ENCODE data around the gene GSTM5.
A peak's percentile ranks its signal among the peaks of the same experiment; 100 is the strongest.
"Not testable (repeated sequence)": the region's sequence is repeated elsewhere in the genome, so short reads cannot be mapped to it uniquely, and the experiment has no call there.

The GSTM5 gene

GRCh38 chr1:109711593-109712320, at the start of gene GSTM5:
GSTM5 (plus strand) TSS chr1:109712251; CDS start chr1:109712313, 62 bp downstream.
- Histone ChIP-seq H3K9ac (ENCODE audit: low read depth in 1 of 2, low read length in 2 of 2) (peak within 1 kb of the TSS in 1 of 2 donors; percentile 51), H3K4me3 (ENCODE audit: low read length in 2 of 2) (peak within 1 kb of the TSS in 1 of 2 donors; percentile 20)
- not testable (repeated sequence) for H3K4me1 ChIP-seq (ENCODE audit: control insufficient read depth in 2 of 2, insufficient read depth in 2 of 2, low read length in 2 of 2); H3K27ac ChIP-seq (ENCODE audit: low read depth in 2 of 2, low read length in 2 of 2); H3K27me3 ChIP-seq (ENCODE audit: control insufficient read depth in 2 of 2, insufficient read depth in 2 of 2, low read length in 2 of 2); H3K9me3 ChIP-seq (ENCODE audit: control insufficient read depth in 2 of 2, low read length in 2 of 2); H3K36me3 ChIP-seq (ENCODE audit: control insufficient read depth in 2 of 2, insufficient read depth in 2 of 2, low read length in 2 of 2)

GRCh38 chr1:109664671-109665070, 47.4 kb upstream of the GSTM5 start:
- Histone ChIP-seq H3K9ac (ENCODE audit: low read depth in 1 of 2, low read length in 2 of 2) (no peak overlapping the region), H3K4me3 (ENCODE audit: low read length in 2 of 2) (no peak overlapping the region), H3K36me3 (ENCODE audit: control insufficient read depth in 2 of 2, insufficient read depth in 2 of 2, low read length in 2 of 2) (peaks cover 4 to 13% of the 10 kb centered on the region in 2 donors), H3K9me3 (ENCODE audit: control insufficient read depth in 2 of 2, low read length in 2 of 2) (no peaks in the 10 kb centered on the region), H3K4me1 (ENCODE audit: control insufficient read depth in 2 of 2, insufficient read depth in 2 of 2, low read length in 2 of 2) (peaks cover 0 to 7% of the 10 kb centered on the region in 2 donors), H3K27ac (ENCODE audit: low read depth in 2 of 2, low read length in 2 of 2) (no peak overlapping the region), H3K27me3 (ENCODE audit: control insufficient read depth in 2 of 2, insufficient read depth in 2 of 2, low read length in 2 of 2) (no peaks in the 10 kb centered on the region)

- Histone ChIP-seq H3K4me1 (ENCODE audit: control insufficient read depth in 2 of 2, insufficient read depth in 2 of 2, low read length in 2 of 2) (peaks cover 0 to 7% of the 10 kb centered on the region in 2 donors), H3K9me3 (ENCODE audit: control insufficient read depth in 2 of 2, low read length in 2 of 2) (no peaks in the 10 kb centered on the region), H3K4me3 (ENCODE audit: low read length in 2 of 2) (peak within 1 kb of the TSS; percentile 53 to 66), H3K36me3 (ENCODE audit: control insufficient read depth in 2 of 2, insufficient read depth in 2 of 2, low read length in 2 of 2) (no peaks in the 10 kb centered on the region), H3K9ac (ENCODE audit: low read depth in 1 of 2, low read length in 2 of 2) (peak within 1 kb of the TSS; percentile 47 to 54), H3K27me3 (ENCODE audit: control insufficient read depth in 2 of 2, insufficient read depth in 2 of 2, low read length in 2 of 2) (no peaks in the 10 kb centered on the region), H3K27ac (ENCODE audit: low read depth in 2 of 2, low read length in 2 of 2) (no peak within 1 kb of the TSS)
Measured at GRCh38 chr1:109667452-109668122, 44.5 kb upstream of the GSTM5 start, which contains the start of gene GSTM2. GSTM2 (plus strand) TSS chr1:109668057; CDS start chr1:109668116, 59 bp downstream.

GRCh38 chr1:109668123-109668775, 43.8 kb upstream of the GSTM5 start:
- Histone ChIP-seq H3K9ac (ENCODE audit: low read depth in 1 of 2, low read length in 2 of 2) (peak overlapping the region; percentile 43 to 47), H3K4me1 (ENCODE audit: control insufficient read depth in 2 of 2, insufficient read depth in 2 of 2, low read length in 2 of 2) (peaks cover 0 to 7% of the 10 kb centered on the region in 2 donors), H3K9me3 (ENCODE audit: control insufficient read depth in 2 of 2, low read length in 2 of 2) (no peaks in the 10 kb centered on the region), H3K27ac (ENCODE audit: low read depth in 2 of 2, low read length in 2 of 2) (no peak overlapping the region), H3K27me3 (ENCODE audit: control insufficient read depth in 2 of 2, insufficient read depth in 2 of 2, low read length in 2 of 2) (no peaks in the 10 kb centered on the region), H3K4me3 (ENCODE audit: low read length in 2 of 2) (peak overlapping the region; percentile 53 to 66), H3K36me3 (ENCODE audit: control insufficient read depth in 2 of 2, insufficient read depth in 2 of 2, low read length in 2 of 2) (no peaks in the 10 kb centered on the region)

GRCh38 chr1:109669246-109669948, 42.7 kb upstream of the GSTM5 start:
- Histone ChIP-seq H3K9me3 (ENCODE audit: control insufficient read depth in 2 of 2, low read length in 2 of 2) (no peaks in the 10 kb centered on the region), H3K4me1 (ENCODE audit: control insufficient read depth in 2 of 2, insufficient read depth in 2 of 2, low read length in 2 of 2) (peaks cover 0 to 7% of the 10 kb centered on the region in 2 donors), H3K27ac (ENCODE audit: low read depth in 2 of 2, low read length in 2 of 2) (peak overlapping the region in 1 of 2 donors; percentile 43), H3K4me3 (ENCODE audit: low read length in 2 of 2) (peak overlapping the region in 1 of 2 donors; percentile 31), H3K27me3 (ENCODE audit: control insufficient read depth in 2 of 2, insufficient read depth in 2 of 2, low read length in 2 of 2) (no peaks in the 10 kb centered on the region), H3K9ac (ENCODE audit: low read depth in 1 of 2, low read length in 2 of 2) (no peak overlapping the region), H3K36me3 (ENCODE audit: control insufficient read depth in 2 of 2, insufficient read depth in 2 of 2, low read length in 2 of 2) (no peaks in the 10 kb centered on the region)

GRCh38 chr1:109669949-109670302, 42.1 kb upstream of the GSTM5 start:
- not testable (repeated sequence) for H3K4me1 ChIP-seq (ENCODE audit: control insufficient read depth in 2 of 2, insufficient read depth in 2 of 2, low read length in 2 of 2); H3K9me3 ChIP-seq (ENCODE audit: control insufficient read depth in 2 of 2, low read length in 2 of 2); H3K27me3 ChIP-seq (ENCODE audit: control insufficient read depth in 2 of 2, insufficient read depth in 2 of 2, low read length in 2 of 2); H3K9ac ChIP-seq (ENCODE audit: low read depth in 1 of 2, low read length in 2 of 2); H3K36me3 ChIP-seq (ENCODE audit: control insufficient read depth in 2 of 2, insufficient read depth in 2 of 2, low read length in 2 of 2)
- peak overlapping the region in 1 of 2 donors; percentile 31 for H3K4me3 ChIP-seq (ENCODE audit: low read length in 2 of 2)
- peak overlapping the region in 1 of 2 donors; percentile 43 for H3K27ac ChIP-seq (ENCODE audit: low read depth in 2 of 2, low read length in 2 of 2)

- H3K27ac ChIP-seq (ENCODE audit: low read depth in 2 of 2, low read length in 2 of 2) = no peak overlapping the region
- H3K9me3 ChIP-seq (ENCODE audit: control insufficient read depth in 2 of 2, low read length in 2 of 2) = no peaks in the 10 kb centered on the region
- no peaks in the 10 kb centered on the region for H3K27me3 ChIP-seq (ENCODE audit: control insufficient read depth in 2 of 2, insufficient read depth in 2 of 2, low read length in 2 of 2)
- H3K9ac ChIP-seq (ENCODE audit: low read depth in 1 of 2, low read length in 2 of 2) = no peak overlapping the region
- H3K4me1 ChIP-seq (ENCODE audit: control insufficient read depth in 2 of 2, insufficient read depth in 2 of 2, low read length in 2 of 2) = peaks cover 0 to 7% of the 10 kb centered on the region in 2 donors
- H3K4me3 ChIP-seq (ENCODE audit: low read length in 2 of 2) = no peak overlapping the region
- no peaks in the 10 kb centered on the region for H3K36me3 ChIP-seq (ENCODE audit: control insufficient read depth in 2 of 2, insufficient read depth in 2 of 2, low read length in 2 of 2)
Measured at GRCh38 chr1:109671067-109671466, 41.0 kb upstream of the GSTM5 start.

- not testable (repeated sequence) for H3K4me1 ChIP-seq (ENCODE audit: control insufficient read depth in 2 of 2, insufficient read depth in 2 of 2, low read length in 2 of 2); H3K36me3 ChIP-seq (ENCODE audit: control insufficient read depth in 2 of 2, insufficient read depth in 2 of 2, low read length in 2 of 2); H3K9me3 ChIP-seq (ENCODE audit: control insufficient read depth in 2 of 2, low read length in 2 of 2); H3K9ac ChIP-seq (ENCODE audit: low read depth in 1 of 2, low read length in 2 of 2); H3K4me3 ChIP-seq (ENCODE audit: low read length in 2 of 2); H3K27me3 ChIP-seq (ENCODE audit: control insufficient read depth in 2 of 2, insufficient read depth in 2 of 2, low read length in 2 of 2); H3K27ac ChIP-seq (ENCODE audit: low read depth in 2 of 2, low read length in 2 of 2)
Measured at GRCh38 chr1:109673861-109674260, 38.2 kb upstream of the GSTM5 start.

- not testable (repeated sequence) for H3K36me3 ChIP-seq (ENCODE audit: control insufficient read depth in 2 of 2, insufficient read depth in 2 of 2, low read length in 2 of 2); H3K4me1 ChIP-seq (ENCODE audit: control insufficient read depth in 2 of 2, insufficient read depth in 2 of 2, low read length in 2 of 2); H3K9me3 ChIP-seq (ENCODE audit: control insufficient read depth in 2 of 2, low read length in 2 of 2); H3K27ac ChIP-seq (ENCODE audit: low read depth in 2 of 2, low read length in 2 of 2); H3K4me3 ChIP-seq (ENCODE audit: low read length in 2 of 2); H3K27me3 ChIP-seq (ENCODE audit: control insufficient read depth in 2 of 2, insufficient read depth in 2 of 2, low read length in 2 of 2); H3K9ac ChIP-seq (ENCODE audit: low read depth in 1 of 2, low read length in 2 of 2)
Measured at GRCh38 chr1:109676683-109677381, 35.2 kb upstream of the GSTM5 start.

Data from mucosa of rectum (tissue), 2 donors.